ENCODE measurements around the gene ENPEP.
"Not testable (repeated sequence)": the region's sequence is repeated elsewhere in the genome, so short reads cannot be mapped to it uniquely, and the experiment has no call there.

Gene ENPEP

DNA sequence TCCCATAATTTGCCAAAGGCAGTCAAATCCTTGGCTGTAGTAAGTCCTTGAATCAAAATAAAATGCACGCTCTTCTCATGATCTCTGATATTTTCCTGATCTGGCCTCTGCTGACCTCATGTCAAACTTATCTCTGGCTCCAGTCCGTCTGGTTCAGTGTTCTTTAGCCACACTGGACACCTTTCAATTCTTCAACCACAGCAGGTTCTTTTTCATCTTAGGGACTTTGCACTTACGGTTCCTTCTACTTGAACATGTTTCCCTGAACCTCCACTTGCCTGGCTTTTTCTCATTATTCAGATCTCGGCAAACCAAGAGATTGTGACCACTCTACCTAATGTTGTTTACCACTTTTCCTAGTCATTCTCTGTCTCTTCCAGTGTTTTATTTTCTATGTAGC lies 10.3 kb downstream of the ENPEP start:
- H3K4me3 ChIP-seq (ENCODE audit: low read length), result no peak overlapping the region
- no peak for DNase-seq (ENCODE audit: low read depth)
- TF ChIP-seq, protein P1, sequence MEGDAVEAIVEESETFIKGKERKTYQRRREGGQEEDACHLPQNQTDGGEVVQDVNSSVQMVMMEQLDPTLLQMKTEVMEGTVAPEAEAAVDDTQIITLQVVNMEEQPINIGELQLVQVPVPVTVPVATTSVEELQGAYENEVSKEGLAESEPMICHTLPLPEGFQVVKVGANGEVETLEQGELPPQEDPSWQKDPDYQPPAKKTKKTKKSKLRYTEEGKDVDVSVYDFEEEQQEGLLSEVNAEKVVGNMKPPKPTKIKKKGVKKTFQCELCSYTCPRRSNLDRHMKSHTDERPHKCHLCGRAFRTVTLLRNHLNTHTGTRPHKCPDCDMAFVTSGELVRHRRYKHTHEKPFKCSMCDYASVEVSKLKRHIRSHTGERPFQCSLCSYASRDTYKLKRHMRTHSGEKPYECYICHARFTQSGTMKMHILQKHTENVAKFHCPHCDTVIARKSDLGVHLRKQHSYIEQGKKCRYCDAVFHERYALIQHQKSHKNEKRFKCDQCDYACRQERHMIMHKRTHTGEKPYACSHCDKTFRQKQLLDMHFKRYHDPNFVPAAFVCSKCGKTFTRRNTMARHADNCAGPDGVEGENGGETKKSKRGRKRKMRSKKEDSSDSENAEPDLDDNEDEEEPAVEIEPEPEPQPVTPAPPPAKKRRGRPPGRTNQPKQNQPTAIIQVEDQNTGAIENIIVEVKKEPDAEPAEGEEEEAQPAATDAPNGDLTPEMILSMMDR (conservative IDR thresholded peaks at IDR 0.05; ENCODE audit: low read length), result no peak

DNA sequence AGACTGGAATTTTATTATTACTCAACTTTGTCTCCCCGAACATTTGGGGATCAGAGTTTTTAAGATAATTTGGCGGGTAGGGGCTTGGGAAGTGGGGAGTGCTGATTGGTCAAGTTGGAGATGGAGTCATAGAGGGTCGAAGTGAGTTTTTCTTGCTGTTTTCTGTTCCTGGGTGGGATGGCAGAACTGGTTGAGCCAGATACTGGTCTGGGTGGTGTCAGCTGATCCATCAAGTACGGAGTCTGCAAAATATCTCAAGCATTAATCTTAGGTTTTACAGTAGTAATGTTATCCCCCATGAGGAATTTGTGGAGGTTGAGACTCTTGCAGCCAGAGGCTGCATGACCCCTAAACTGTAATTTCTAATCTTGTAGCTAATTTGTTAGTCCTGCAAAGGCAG lies 10.9 kb downstream of the ENPEP start:
- not testable (repeated sequence) for DNase-seq (ENCODE audit: low read depth); H3K4me3 ChIP-seq (ENCODE audit: low read length)

DNA sequence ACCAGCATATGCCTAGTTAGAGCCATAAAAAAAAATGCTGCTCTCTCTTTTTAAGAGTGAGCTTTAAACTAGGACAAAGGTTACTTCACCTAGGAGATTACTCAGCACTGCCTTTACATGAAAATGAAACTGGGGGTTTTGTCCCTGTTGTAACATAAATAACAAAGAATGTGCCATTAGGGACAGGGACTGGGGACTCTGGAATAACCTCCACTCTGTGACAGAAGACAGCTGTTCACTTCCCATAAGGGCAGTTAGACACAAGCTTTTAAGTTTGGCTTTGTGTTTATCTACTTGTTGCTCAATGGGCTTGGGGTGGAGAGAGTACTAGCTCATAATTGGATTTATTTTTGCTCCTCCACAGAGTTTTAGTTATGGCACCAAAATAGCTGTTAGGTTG lies 11.9 kb downstream of the ENPEP start:
- no peak overlapping the region for H3K4me3 ChIP-seq (ENCODE audit: low read length)
- TF ChIP-seq, protein P1 (conservative IDR thresholded peaks at IDR 0.05; ENCODE audit: low read length), result no peak
- DNase-seq (ENCODE audit: low read depth), result peak; percentile 21

DNA sequence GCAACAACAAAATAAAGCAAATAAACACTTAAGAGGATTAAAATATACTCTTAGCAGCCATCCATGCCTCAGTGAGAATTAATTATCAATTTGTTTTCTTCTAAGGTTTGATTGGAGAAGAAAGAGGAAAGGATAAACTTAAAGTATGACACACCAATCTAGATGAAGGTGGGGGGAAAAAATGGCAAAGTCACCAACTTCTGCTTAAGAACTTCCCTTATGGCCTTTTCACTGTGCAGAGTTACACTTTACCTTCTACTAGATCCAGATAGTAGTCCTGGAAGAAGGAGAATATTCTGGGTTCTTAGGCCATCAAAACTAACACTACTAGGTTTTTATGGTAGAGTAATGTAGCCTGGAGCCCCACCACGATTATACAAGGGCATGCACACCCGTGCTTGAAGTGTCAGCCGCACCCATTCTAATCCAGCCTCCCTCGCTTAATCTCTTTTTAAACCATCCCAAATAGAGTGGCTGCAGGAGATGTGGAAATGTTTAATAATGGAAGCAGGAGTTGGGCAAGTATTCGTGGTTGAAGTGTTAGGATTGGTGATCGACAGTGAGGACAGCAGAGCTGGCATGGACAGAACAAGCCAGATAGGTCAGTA lies 14.1 kb downstream of the ENPEP start:
- no peak for DNase-seq (ENCODE audit: low read depth)
- H3K4me3 ChIP-seq (ENCODE audit: low read length), result no peak overlapping the region
- TF ChIP-seq, protein P1 (conservative IDR thresholded peaks at IDR 0.05; ENCODE audit: low read length), result no peak

DNA sequence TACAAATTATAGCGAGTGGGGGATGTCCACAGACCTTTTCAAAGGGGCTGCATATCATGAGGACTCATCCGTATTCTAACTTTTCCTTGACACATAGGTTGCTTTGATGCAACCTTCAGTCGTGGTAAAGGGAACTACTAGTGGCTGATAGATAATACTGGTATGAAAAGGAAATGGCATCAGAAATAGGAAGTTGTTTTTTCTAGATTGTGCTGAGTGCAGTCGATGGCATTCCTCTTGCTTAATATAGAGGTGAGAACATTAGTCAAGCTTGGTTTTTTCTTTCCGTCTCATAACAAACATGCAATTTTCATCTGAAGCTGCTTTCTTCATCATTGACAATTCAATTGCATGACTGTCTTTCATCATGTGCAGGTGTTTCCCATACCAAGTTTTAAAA lies 16.6 kb downstream of the ENPEP start:
- no peak overlapping the region for H3K4me3 ChIP-seq (ENCODE audit: low read length)
- TF ChIP-seq, protein P1 (conservative IDR thresholded peaks at IDR 0.05; ENCODE audit: low read length), result no peak
- DNase-seq (ENCODE audit: low read depth), result no peak

DNA sequence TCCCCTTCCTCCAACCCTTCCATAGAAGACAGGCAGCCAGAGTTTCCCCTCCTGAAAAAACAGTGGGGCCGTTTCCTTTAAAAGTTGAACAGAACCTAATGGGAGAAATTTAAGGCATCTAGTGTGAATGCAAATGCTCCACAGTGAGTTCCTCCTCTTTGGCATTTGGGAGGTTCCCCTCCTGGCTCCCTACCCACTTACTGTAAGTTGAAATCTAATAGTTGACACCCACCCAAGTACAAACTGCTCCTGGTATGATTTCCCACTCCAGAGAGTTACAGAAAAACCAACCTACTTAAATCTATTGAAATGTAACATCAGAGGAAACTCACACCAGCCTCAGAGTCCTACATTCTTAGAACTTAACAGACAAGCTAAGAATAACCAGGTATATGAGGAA lies 17.6 kb downstream of the ENPEP start:
- no peak for DNase-seq (ENCODE audit: low read depth)
- no peak overlapping the region for H3K4me3 ChIP-seq (ENCODE audit: low read length)
- TF ChIP-seq, protein P1 (conservative IDR thresholded peaks at IDR 0.05; ENCODE audit: low read length), result no peak

DNA sequence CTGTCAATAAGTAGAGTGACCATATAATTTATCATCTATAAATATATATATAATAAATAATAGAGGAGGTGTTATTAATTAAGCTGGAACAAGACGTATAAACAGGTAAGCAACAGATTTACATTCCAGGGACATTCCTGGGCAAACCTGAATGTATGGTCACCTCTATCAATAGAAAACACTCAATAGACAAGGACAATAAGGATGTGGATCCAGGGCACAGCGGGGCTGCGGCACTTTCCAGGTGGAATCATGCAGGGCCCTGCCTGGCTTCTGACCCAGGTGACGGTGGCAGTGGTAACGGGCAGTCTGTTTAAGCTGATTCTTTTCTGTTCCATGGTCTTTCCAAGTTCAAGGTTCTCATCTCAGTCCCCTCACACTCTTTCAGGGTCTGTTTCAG lies 22.5 kb downstream of the ENPEP start:
- no peak for DNase-seq (ENCODE audit: low read depth)
- H3K4me3 ChIP-seq (ENCODE audit: low read length), result no peak overlapping the region
- TF ChIP-seq, protein P1 (conservative IDR thresholded peaks at IDR 0.05; ENCODE audit: low read length), result no peak

DNA sequence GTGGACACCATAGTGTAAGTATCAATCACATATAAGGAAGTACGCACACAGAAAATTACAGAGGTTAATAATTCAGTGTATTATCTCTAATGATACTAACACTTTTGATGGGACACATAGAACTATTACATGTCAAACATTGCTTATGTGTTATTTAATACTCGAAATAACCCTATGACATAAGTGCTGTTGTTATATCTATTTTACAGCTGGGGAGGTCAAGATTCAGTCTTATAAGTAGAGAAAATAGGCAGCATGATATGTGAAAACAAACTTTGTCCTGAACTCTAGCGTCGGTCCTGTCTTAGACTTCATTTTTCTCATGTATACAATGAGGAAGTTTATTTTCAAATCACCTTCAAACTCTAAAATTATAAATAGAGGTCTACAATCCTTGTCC lies 23.2 kb downstream of the ENPEP start:
- no peak for DNase-seq (ENCODE audit: low read depth)
- H3K4me3 ChIP-seq (ENCODE audit: low read length), result no peak overlapping the region
- TF ChIP-seq, protein P1 (conservative IDR thresholded peaks at IDR 0.05; ENCODE audit: low read length), result no peak

Measured in AG10803 (cell line).